Skeletal muscle satellite cell (primary cell): ENCODE data around the gene BHLHA15.
A peak's percentile ranks its signal among the peaks of the same experiment; 100 is the strongest.

Experiments used
- H3K27me3 ChIP-seq: 2 replicates; pipeline ENCODE4 v1.7.0; 2013; ENCODE audit warnings: low read length; ENCODE audit not compliant: control insufficient read depth, insufficient read depth
- H3K36me3 ChIP-seq: 2 replicates; pipeline ENCODE4 v1.7.0; 2013; ENCODE audit warnings: mild to moderate bottlenecking, control low read depth, low read length; ENCODE audit not compliant: insufficient read depth
- H3K4me1 ChIP-seq: 2 replicates; pipeline ENCODE4 v1.7.0; 2013; ENCODE audit warnings: low read length; ENCODE audit not compliant: control insufficient read depth, insufficient read depth
- H3K4me2 ChIP-seq: 2 replicates; pipeline ENCODE4 v1.7.0; 2013; ENCODE audit warnings: mild to moderate bottlenecking, low read length
- H3K4me3 ChIP-seq: 2 replicates; pipeline ENCODE4 v1.7.0; 2013; ENCODE audit warnings: low read length
- H3K9ac ChIP-seq: 2 replicates; pipeline ENCODE4 v1.7.0; 2013; ENCODE audit warnings: mild to moderate bottlenecking, low read depth, low read length, moderate library complexity
- H3K9me3 ChIP-seq: replicated peaks from 2 replicates; pipeline ENCODE4 v1.7.0; 2013; ENCODE audit warnings: mild to moderate bottlenecking, control low read depth, low read length

The BHLHA15 gene

GRCh38 chr7:98242934-98243333 is 31.7 kb downstream of the BHLHA15 start:
- no peak overlapping the region for H3K4me3 ChIP-seq
- no peak overlapping the region for H3K9ac ChIP-seq
- no peaks in the 10 kb centered on the region for H3K27me3 ChIP-seq
- no peaks in the 10 kb centered on the region for H3K4me1 ChIP-seq
- no peaks in the 10 kb centered on the region for H3K9me3 ChIP-seq
- H3K36me3 ChIP-seq = peaks cover 29% of the 10 kb centered on the region
- no peak overlapping the region for H3K4me2 ChIP-seq

GRCh38 chr7:98244871-98245270 is 33.6 kb downstream of the BHLHA15 start:
- no peaks in the 10 kb centered on the region for H3K4me1 ChIP-seq
- H3K4me3 ChIP-seq = no peak overlapping the region
- H3K36me3 ChIP-seq = peaks cover 18% of the 10 kb centered on the region
- no peaks in the 10 kb centered on the region for H3K27me3 ChIP-seq
- H3K4me2 ChIP-seq = no peak overlapping the region
- no peak overlapping the region for H3K9ac ChIP-seq
- H3K9me3 ChIP-seq = no peaks in the 10 kb centered on the region

- peaks cover 5% of the 10 kb centered on the region for H3K36me3 ChIP-seq
Measured at GRCh38 chr7:98248156-98248555, 36.9 kb downstream of the BHLHA15 start.

GRCh38 chr7:98249106-98249505 is 37.9 kb downstream of the BHLHA15 start:
- no peaks in the 10 kb centered on the region for H3K27me3 ChIP-seq
- no peak overlapping the region for H3K4me3 ChIP-seq
- no peak overlapping the region for H3K9ac ChIP-seq
- peaks cover 4% of the 10 kb centered on the region for H3K36me3 ChIP-seq
- H3K4me2 ChIP-seq = no peak overlapping the region
- peaks cover 18% of the 10 kb centered on the region for H3K4me1 ChIP-seq
- no peaks in the 10 kb centered on the region for H3K9me3 ChIP-seq

More at GRCh38 chr7:98248156-98248555, 36.9 kb downstream of the BHLHA15 start:
- no peak overlapping the region for H3K9ac ChIP-seq
- H3K27me3 ChIP-seq = no peaks in the 10 kb centered on the region
- H3K4me1 ChIP-seq = peaks cover 15% of the 10 kb centered on the region
- no peak overlapping the region for H3K4me2 ChIP-seq
- no peak overlapping the region for H3K4me3 ChIP-seq
- H3K9me3 ChIP-seq = no peaks in the 10 kb centered on the region

- Histone ChIP-seq H3K36me3 (peaks cover 3% of the 10 kb centered on the region), H3K27me3 (no peaks in the 10 kb centered on the region), H3K4me2 (peak overlapping the region; percentile 97), H3K4me3 (peak overlapping the region; percentile 99), H3K4me1 (peaks cover 18% of the 10 kb centered on the region), H3K9me3 (no peaks in the 10 kb centered on the region), H3K9ac (no peak overlapping the region)
Measured at GRCh38 chr7:98250789-98251188, 39.5 kb downstream of the BHLHA15 start.

- H3K9ac ChIP-seq = peak overlapping the region; percentile 93
Measured at GRCh38 chr7:98251231-98251600, 40.0 kb downstream of the BHLHA15 start.

GRCh38 chr7:98251601-98252424 is 40.6 kb downstream of the BHLHA15 start, which contains the start of gene TECPR1:
TECPR1 (minus strand) TSS chr7:98252232; CDS start chr7:98246146, 6,086 bp downstream.
- Histone ChIP-seq H3K4me1 (peaks cover 18% of the 10 kb centered on the region), H3K4me2 (peak within 1 kb of the TSS; percentile 97), H3K9ac (peak within 1 kb of the TSS; percentile 93), H3K4me3 (peak within 1 kb of the TSS; percentile 99), H3K36me3 (peaks cover 4% of the 10 kb centered on the region), H3K27me3 (no peaks in the 10 kb centered on the region), H3K9me3 (no peaks in the 10 kb centered on the region)

More at GRCh38 chr7:98251231-98251600, 40.0 kb downstream of the BHLHA15 start:
- Histone ChIP-seq H3K27me3 (no peaks in the 10 kb centered on the region), H3K4me3 (peak overlapping the region; percentile 99), H3K36me3 (peaks cover 3% of the 10 kb centered on the region), H3K4me1 (peaks cover 18% of the 10 kb centered on the region), H3K4me2 (peak overlapping the region; percentile 97), H3K9me3 (no peaks in the 10 kb centered on the region)

GRCh38 chr7:98252425-98253054 is 41.3 kb downstream of the BHLHA15 start:
- peaks cover 8% of the 10 kb centered on the region for H3K36me3 ChIP-seq
- H3K9me3 ChIP-seq = no peaks in the 10 kb centered on the region

GRCh38 chr7:98254516-98254915 is 43.3 kb downstream of the BHLHA15 start:
- H3K4me1 ChIP-seq = peaks cover 18% of the 10 kb centered on the region
- H3K4me3 ChIP-seq = no peak overlapping the region
- H3K9me3 ChIP-seq = no peaks in the 10 kb centered on the region

More at GRCh38 chr7:98252425-98253054, 41.3 kb downstream of the BHLHA15 start:
- Histone ChIP-seq H3K4me3 (peak overlapping the region; percentile 99), H3K9ac (peak overlapping the region; percentile 93), H3K4me2 (peak overlapping the region; percentile 97), H3K27me3 (no peaks in the 10 kb centered on the region), H3K4me1 (peaks cover 18% of the 10 kb centered on the region)

GRCh38 chr7:98254951-98255610 is 43.8 kb downstream of the BHLHA15 start:
- H3K9me3 ChIP-seq = no peaks in the 10 kb centered on the region

More at GRCh38 chr7:98254516-98254915, 43.3 kb downstream of the BHLHA15 start:
- peaks cover 11% of the 10 kb centered on the region for H3K36me3 ChIP-seq
- no peaks in the 10 kb centered on the region for H3K27me3 ChIP-seq
- H3K4me2 ChIP-seq = no peak overlapping the region
- no peak overlapping the region for H3K9ac ChIP-seq

GRCh38 chr7:98256431-98256830 is 45.2 kb downstream of the BHLHA15 start:
- Histone ChIP-seq H3K4me1 (peaks cover 10% of the 10 kb centered on the region), H3K4me3 (no peak overlapping the region)

More at GRCh38 chr7:98254951-98255610, 43.8 kb downstream of the BHLHA15 start:
- Histone ChIP-seq H3K4me2 (no peak overlapping the region), H3K27me3 (no peaks in the 10 kb centered on the region), H3K4me3 (no peak overlapping the region), H3K9ac (no peak overlapping the region), H3K36me3 (peaks cover 11% of the 10 kb centered on the region), H3K4me1 (peaks cover 18% of the 10 kb centered on the region)

More at GRCh38 chr7:98256431-98256830, 45.2 kb downstream of the BHLHA15 start:
- peaks cover 11% of the 10 kb centered on the region for H3K36me3 ChIP-seq
- H3K9ac ChIP-seq = no peak overlapping the region
- H3K27me3 ChIP-seq = no peaks in the 10 kb centered on the region
- H3K9me3 ChIP-seq = no peaks in the 10 kb centered on the region
- no peak overlapping the region for H3K4me2 ChIP-seq
